Transverse colon (tissue), 4 donors: ENCODE results near the gene SULT1C3.

Experiments used
- CTCF ChIP-seq, 5 experiments: fragments of 200-600 bp in 3 of 5; fragments of 450-650 bp in 2 of 5; sonication (generic) in 3 of 5; IDR thresholded peaks; 1 replicate in 2 of 5; 2 replicates in 3 of 5; pipeline ENCODE4 v1.5.1; 2016 to 2017; ENCODE audit warnings: antibody characterized with exemption in 5 of 5, inconsistent platforms in 3 of 5, mild to moderate bottlenecking in 2 of 5, moderate library complexity in 1 of 5
- EP300 ChIP-seq: sonication (generic); formaldehyde crosslinking; IDR thresholded peaks from one replicate; pipeline ENCODE4 v1.6.1; 2017; ENCODE audit warnings: antibody characterized with exemption, low read depth
- POLR2A ChIP-seq: fragments of 450-650 bp; IDR thresholded peaks from one replicate; pipeline ENCODE4 v1.6.1; 2016; ENCODE audit warnings: antibody characterized with exemption, mild to moderate bottlenecking, moderate library complexity
- POLR2AphosphoS5 ChIP-seq, 3 donors: sonication (generic); formaldehyde crosslinking; IDR thresholded peaks; one replicate each; pipeline ENCODE4 v1.6.1; 2016; ENCODE audit warnings: antibody characterized with exemption in 3 of 3

- TF ChIP-seq CTCF (IDR thresholded peaks at IDR 0.05) (no peak), EP300 (no peak), POLR2AphosphoS5 (IDR thresholded peaks at IDR 0.05) (no peak), POLR2A (no peak)
These were observed 4.2 kb upstream of the SULT1C3 start for GRCh38 chr2:108235577-108235976.
